ENCODE data around the gene BCAR3.
A peak's percentile ranks its signal among the peaks of the same experiment; 100 is the strongest.

Gene BCAR3

GRCh38 chr1:93720956-93721626 lies 39.5 kb upstream of the BCAR3 start:
- Histone ChIP-seq H3K36me3 (ENCODE audit: control insufficient read depth in 1 of 2, insufficient read depth in 2 of 2, low read length in 2 of 2) (no peaks in the 10 kb centered on the region), H2BK12ac (ENCODE audit: low read length) (no peak overlapping the region), H3K4me2 (ENCODE audit: low read length) (no peak overlapping the region), H4K8ac (ENCODE audit: low read depth, low read length) (no peak overlapping the region), H2AFZ (ENCODE audit: insufficient read depth, low read length, poor library complexity) (no peak overlapping the region), H3K18ac (ENCODE audit: low read length) (no peak overlapping the region), H3K23ac (ENCODE audit: low read length) (no peak overlapping the region), H3K79me2 (ENCODE audit: control insufficient read depth, insufficient read depth, low read length, poor library complexity) (no peaks in the 10 kb centered on the region), H4K91ac (ENCODE audit: low read depth, low read length) (no peak overlapping the region), H3K9me3 (ENCODE audit: insufficient read depth, low read depth, low read length) (peaks cover 2% of the 10 kb centered on the region), H3K4me1 (ENCODE audit: control insufficient read depth in 1 of 2, insufficient read depth in 2 of 2, low read length in 2 of 2) (peaks cover 5% of the 10 kb centered on the region in 2 experiments), H3K9ac (ENCODE audit: low read length) (no peak overlapping the region), H2AK5ac (ENCODE audit: low read length) (no peak overlapping the region), H3K4ac (ENCODE audit: low read depth, low read length) (no peak overlapping the region), H3K79me1 (ENCODE audit: low read length) (peaks cover 10% of the 10 kb centered on the region), H3K4me3 (ENCODE audit: low read depth, low read length) (no peak overlapping the region), H2BK5ac (ENCODE audit: low read depth, low read length, poor library complexity) (no peak overlapping the region), H3K27ac (ENCODE audit: low read depth, low read length) (no peak overlapping the region), H4K12ac (ENCODE audit: low read depth, low read length) (no peak overlapping the region), H3K27me3 (ENCODE audit: insufficient read depth, low read length) (no peaks in the 10 kb centered on the region), H3K14ac (ENCODE audit: low read length) (no peak overlapping the region), H2BK120ac (ENCODE audit: insufficient read depth, low read length, poor library complexity) (no peak overlapping the region)
- no peak for DNase-seq
- no CpG with 5 or more reads among the region's 7 CpGs for WGBS (ENCODE audit: extremely low coverage, insufficient coverage, insufficient read length)

GRCh38 chr1:93717640-93718039 lies 36.0 kb upstream of the BCAR3 start:
- no CpG with 5 or more reads among the region's 7 CpGs for WGBS (ENCODE audit: extremely low coverage, insufficient coverage, insufficient read length)
- H3K18ac ChIP-seq (ENCODE audit: low read length) = no peak overlapping the region

GRCh38 chr1:93716941-93717368 lies 35.3 kb upstream of the BCAR3 start:
- Histone ChIP-seq H4K8ac (ENCODE audit: low read depth, low read length) (no peak overlapping the region), H2BK12ac (ENCODE audit: low read length) (no peak overlapping the region), H2AFZ (ENCODE audit: insufficient read depth, low read length, poor library complexity) (no peak overlapping the region), H2BK120ac (ENCODE audit: insufficient read depth, low read length, poor library complexity) (no peak overlapping the region), H3K27ac (ENCODE audit: low read depth, low read length) (no peak overlapping the region), H3K23ac (ENCODE audit: low read length) (no peak overlapping the region), H3K4ac (ENCODE audit: low read depth, low read length) (no peak overlapping the region), H3K4me3 (ENCODE audit: low read depth, low read length) (no peak overlapping the region), H2BK5ac (ENCODE audit: low read depth, low read length, poor library complexity) (no peak overlapping the region), H3K27me3 (ENCODE audit: insufficient read depth, low read length) (no peaks in the 10 kb centered on the region), H3K79me1 (ENCODE audit: low read length) (no peaks in the 10 kb centered on the region), H3K9ac (ENCODE audit: low read length) (no peak overlapping the region), H3K4me2 (ENCODE audit: low read length) (no peak overlapping the region), H2AK5ac (ENCODE audit: low read length) (no peak overlapping the region), H3K14ac (ENCODE audit: low read length) (no peak overlapping the region), H3K9me3 (ENCODE audit: insufficient read depth, low read depth, low read length) (peaks cover 4% of the 10 kb centered on the region), H3K36me3 (ENCODE audit: control insufficient read depth in 1 of 2, insufficient read depth in 2 of 2, low read length in 2 of 2) (no peaks in the 10 kb centered on the region), H4K12ac (ENCODE audit: low read depth, low read length) (no peak overlapping the region), H3K79me2 (ENCODE audit: control insufficient read depth, insufficient read depth, low read length, poor library complexity) (no peaks in the 10 kb centered on the region), H3K18ac (ENCODE audit: low read length) (no peak overlapping the region), H4K91ac (ENCODE audit: low read depth, low read length) (no peak overlapping the region), H3K4me1 (ENCODE audit: control insufficient read depth in 1 of 2, insufficient read depth in 2 of 2, low read length in 2 of 2) (peaks cover 0 to 2% of the 10 kb centered on the region in 2 experiments)
- no peak for DNase-seq
- no CpG with 5 or more reads among the region's 2 CpGs for WGBS (ENCODE audit: extremely low coverage, insufficient coverage, insufficient read length)

More at GRCh38 chr1:93717640-93718039, 36.0 kb upstream of the BCAR3 start:
- H4K12ac ChIP-seq (ENCODE audit: low read depth, low read length) = no peak overlapping the region
- peaks cover 0 to 2% of the 10 kb centered on the region in 2 experiments for H3K4me1 ChIP-seq (ENCODE audit: control insufficient read depth in 1 of 2, insufficient read depth in 2 of 2, low read length in 2 of 2)
- no peak overlapping the region for H2BK120ac ChIP-seq (ENCODE audit: insufficient read depth, low read length, poor library complexity)
- no peak overlapping the region for H2AK5ac ChIP-seq (ENCODE audit: low read length)
- H4K91ac ChIP-seq (ENCODE audit: low read depth, low read length) = no peak overlapping the region
- H3K4me3 ChIP-seq (ENCODE audit: low read depth, low read length) = no peak overlapping the region
- H3K23ac ChIP-seq (ENCODE audit: low read length) = no peak overlapping the region
- H3K36me3 ChIP-seq (ENCODE audit: control insufficient read depth in 1 of 2, insufficient read depth in 2 of 2, low read length in 2 of 2) = no peaks in the 10 kb centered on the region
- peak in 1 of 2 donors; percentile 37 for DNase-seq
- H3K79me2 ChIP-seq (ENCODE audit: control insufficient read depth, insufficient read depth, low read length, poor library complexity) = no peaks in the 10 kb centered on the region
- H3K9ac ChIP-seq (ENCODE audit: low read length) = no peak overlapping the region
- no peak overlapping the region for H4K8ac ChIP-seq (ENCODE audit: low read depth, low read length)
- no peak overlapping the region for H3K4ac ChIP-seq (ENCODE audit: low read depth, low read length)
- H3K27me3 ChIP-seq (ENCODE audit: insufficient read depth, low read length) = no peaks in the 10 kb centered on the region
- no peak overlapping the region for H3K4me2 ChIP-seq (ENCODE audit: low read length)
- H3K27ac ChIP-seq (ENCODE audit: low read depth, low read length) = no peak overlapping the region
- H3K79me1 ChIP-seq (ENCODE audit: low read length) = no peaks in the 10 kb centered on the region
- no peak overlapping the region for H2BK12ac ChIP-seq (ENCODE audit: low read length)
- no peak overlapping the region for H2AFZ ChIP-seq (ENCODE audit: insufficient read depth, low read length, poor library complexity)
- H3K14ac ChIP-seq (ENCODE audit: low read length) = no peak overlapping the region
- peaks cover 2% of the 10 kb centered on the region for H3K9me3 ChIP-seq (ENCODE audit: insufficient read depth, low read depth, low read length)
- no peak overlapping the region for H2BK5ac ChIP-seq (ENCODE audit: low read depth, low read length, poor library complexity)

GRCh38 chr1:93716163-93716562 lies 34.5 kb upstream of the BCAR3 start:
- Histone ChIP-seq H3K79me1 (ENCODE audit: low read length) (no peaks in the 10 kb centered on the region), H3K79me2 (ENCODE audit: control insufficient read depth, insufficient read depth, low read length, poor library complexity) (no peaks in the 10 kb centered on the region), H4K8ac (ENCODE audit: low read depth, low read length) (no peak overlapping the region), H3K36me3 (ENCODE audit: control insufficient read depth in 1 of 2, insufficient read depth in 2 of 2, low read length in 2 of 2) (no peaks in the 10 kb centered on the region), H2BK5ac (ENCODE audit: low read depth, low read length, poor library complexity) (no peak overlapping the region), H3K9ac (ENCODE audit: low read length) (no peak overlapping the region), H3K27me3 (ENCODE audit: insufficient read depth, low read length) (no peaks in the 10 kb centered on the region), H2BK120ac (ENCODE audit: insufficient read depth, low read length, poor library complexity) (no peak overlapping the region), H3K4me1 (ENCODE audit: control insufficient read depth in 1 of 2, insufficient read depth in 2 of 2, low read length in 2 of 2) (peaks cover 0 to 2% of the 10 kb centered on the region in 2 experiments), H4K12ac (ENCODE audit: low read depth, low read length) (no peak overlapping the region), H2BK12ac (ENCODE audit: low read length) (no peak overlapping the region), H3K14ac (ENCODE audit: low read length) (no peak overlapping the region), H3K9me3 (ENCODE audit: insufficient read depth, low read depth, low read length) (peaks cover 4% of the 10 kb centered on the region), H4K91ac (ENCODE audit: low read depth, low read length) (no peak overlapping the region), H3K4me2 (ENCODE audit: low read length) (no peak overlapping the region), H3K4me3 (ENCODE audit: low read depth, low read length) (no peak overlapping the region), H2AK5ac (ENCODE audit: low read length) (no peak overlapping the region), H2AFZ (ENCODE audit: insufficient read depth, low read length, poor library complexity) (no peak overlapping the region), H3K27ac (ENCODE audit: low read depth, low read length) (no peak overlapping the region), H3K23ac (ENCODE audit: low read length) (no peak overlapping the region), H3K18ac (ENCODE audit: low read length) (no peak overlapping the region), H3K4ac (ENCODE audit: low read depth, low read length) (no peak overlapping the region)
- no peak for DNase-seq
- no CpG with 5 or more reads among the region's 1 CpG for WGBS (ENCODE audit: extremely low coverage, insufficient coverage, insufficient read length)
